GM06990 (cell line): ENCODE results near the gene SV2C.

ENCODE experiments used
- DNase-seq: peaks from one replicate; pipeline ENCODE4 v3.0.0-alpha.2; 2011; ENCODE audit not compliant: insufficient read length; ENCODE audit errors: extremely low read depth
- H3K27me3 ChIP-seq: replicated peaks from 2 replicates; pipeline ENCODE4 v1.6.0; 2011; ENCODE audit warnings: low read length; ENCODE audit not compliant: control insufficient read depth, insufficient read depth
- H3K36me3 ChIP-seq: 2 replicates; pipeline ENCODE4 v1.5.1; 2011; ENCODE audit warnings: low read length; ENCODE audit not compliant: control insufficient read depth, insufficient read depth
- H3K4me3 ChIP-seq: replicated peaks from 2 replicates; pipeline ENCODE4 v1.5.1; 2011; ENCODE audit warnings: low read depth, mild to moderate bottlenecking, control low read depth, low read length
- CTCF ChIP-seq: IDR thresholded peaks from 2 replicates; pipeline ENCODE4 v1.5.1; 2011; ENCODE audit warnings: low read length, control low read depth, mild to moderate bottlenecking, inconsistent platforms; ENCODE audit not compliant: insufficient read depth, poor library complexity, severe bottlenecking

Gene SV2C

DNA sequence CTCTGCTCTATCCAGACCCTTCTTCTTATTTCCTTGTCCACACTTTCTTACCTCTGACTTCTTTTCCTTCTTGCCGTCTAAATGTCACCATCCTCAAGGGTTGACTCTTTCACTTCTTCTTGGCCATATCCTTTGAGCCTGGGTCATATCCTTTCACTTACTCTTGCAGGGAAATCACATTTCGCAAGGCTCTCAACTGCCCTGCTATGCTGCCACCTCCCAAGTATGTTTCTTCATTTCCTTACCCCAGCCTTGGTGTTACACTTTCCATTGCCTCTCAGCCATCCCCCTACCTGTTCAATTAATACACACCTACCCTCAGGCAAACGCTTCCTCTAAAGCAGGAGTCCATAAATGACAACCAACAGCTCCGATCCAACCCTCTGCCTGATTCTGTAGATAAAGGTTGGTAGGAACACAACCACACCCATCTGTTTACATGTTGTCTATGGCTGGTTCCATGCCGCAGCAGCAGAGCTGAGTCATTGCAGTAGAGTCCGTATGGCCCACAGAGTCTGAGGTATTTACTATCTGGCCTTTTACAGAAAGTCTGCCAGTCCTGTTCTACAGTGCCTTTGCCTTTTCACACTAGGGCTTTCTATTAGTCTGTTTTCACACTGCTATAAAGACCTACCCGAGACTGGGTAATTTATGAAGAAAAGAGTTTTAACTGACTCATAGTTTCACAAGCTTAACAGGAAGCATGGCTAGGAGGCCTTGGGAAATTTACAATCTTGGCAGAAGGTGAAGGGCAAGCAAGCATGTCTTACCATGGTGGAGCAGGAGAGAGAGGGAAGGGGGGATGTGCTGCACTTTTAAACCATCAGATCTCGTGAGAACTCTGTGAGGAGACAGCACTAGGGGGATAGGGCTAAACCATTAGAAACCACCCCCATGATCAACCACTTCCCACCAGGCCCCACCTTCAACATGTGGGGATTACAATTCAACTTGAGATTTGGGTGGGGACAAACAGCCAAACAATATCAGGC, 97.9 kb downstream of the SV2C start:
- peak; percentile 66 for DNase-seq
- Histone ChIP-seq H3K27me3 (no peaks in the 10 kb centered on the region), H3K4me3 (no peak overlapping the region), H3K36me3 (no peaks in the 10 kb centered on the region)
- no peak for TF ChIP-seq CTCF

DNA sequence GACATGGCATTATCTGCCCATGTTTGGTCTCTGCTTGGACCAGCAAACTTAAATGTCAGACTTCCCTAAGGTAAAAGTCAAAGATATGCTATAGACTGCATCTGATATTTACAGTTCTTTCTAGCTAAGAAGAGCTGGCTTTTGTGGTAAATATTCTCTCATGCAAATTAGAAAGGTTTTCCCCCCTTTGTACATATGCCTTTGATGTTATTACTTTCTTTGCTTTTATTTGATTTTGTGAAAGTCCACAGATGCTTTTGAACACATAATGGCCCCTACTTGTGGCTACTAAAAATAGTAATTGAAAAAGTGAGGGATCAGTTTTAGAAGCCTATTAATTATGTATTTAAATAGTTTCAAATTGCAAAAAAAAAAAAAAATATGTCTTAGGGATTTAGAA, 104.2 kb downstream of the SV2C start:
- TF ChIP-seq CTCF: no peak

GRCh38 chr5:76190356-76190755, 107.2 kb downstream of the SV2C start:
- no peaks in the 10 kb centered on the region for H3K36me3 ChIP-seq
- no peak overlapping the region for H3K4me3 ChIP-seq
- no peak for TF ChIP-seq CTCF
- no peak for DNase-seq
- no peaks in the 10 kb centered on the region for H3K27me3 ChIP-seq

More for the DNA sequence above, 104.2 kb downstream of the SV2C start:
- no peak for DNase-seq
- Histone ChIP-seq H3K36me3 (no peaks in the 10 kb centered on the region), H3K4me3 (no peak overlapping the region), H3K27me3 (no peaks in the 10 kb centered on the region)

DNA sequence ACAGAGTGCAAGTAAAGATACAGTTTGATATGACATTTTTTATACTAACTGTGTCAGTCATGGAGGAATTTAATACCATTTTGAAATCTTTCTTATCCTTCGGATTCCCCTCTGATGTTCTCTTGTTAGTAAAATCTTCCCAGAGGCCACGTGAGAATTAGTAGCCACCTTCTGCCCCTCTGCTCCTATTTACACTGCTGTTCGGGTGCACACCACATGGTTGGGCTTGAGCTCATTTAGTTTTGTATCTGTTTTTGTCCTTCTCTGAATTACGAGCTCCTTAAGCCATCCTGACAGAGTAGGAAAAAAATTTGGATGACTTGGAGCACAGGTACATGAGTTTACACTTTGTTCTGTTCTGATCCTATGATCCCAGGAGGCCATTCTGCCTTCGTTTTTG, 109.7 kb downstream of the SV2C start:
- no peak overlapping the region for H3K4me3 ChIP-seq
- no peak for TF ChIP-seq CTCF
- no peaks in the 10 kb centered on the region for H3K27me3 ChIP-seq
- DNase-seq: no peak
- no peaks in the 10 kb centered on the region for H3K36me3 ChIP-seq

DNA sequence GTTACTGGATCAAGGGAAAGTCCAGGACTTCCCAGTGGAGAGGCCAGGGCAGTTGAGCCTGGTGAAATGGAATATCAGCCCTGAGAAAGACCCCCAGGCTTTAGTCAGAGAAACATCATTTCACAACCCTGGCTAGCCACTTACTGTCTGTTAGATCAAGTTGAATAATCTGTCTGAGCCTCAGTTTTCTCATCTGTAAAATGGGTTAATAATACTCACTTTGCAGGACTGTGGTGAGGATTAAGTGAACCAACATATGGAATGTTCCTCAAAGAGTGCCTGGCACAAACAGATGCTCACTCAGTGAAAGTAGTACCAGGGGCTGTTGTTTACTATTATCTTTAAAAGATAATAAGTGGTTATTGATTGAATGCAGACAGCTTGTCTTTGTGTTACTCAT, 110.5 kb downstream of the SV2C start:
- Histone ChIP-seq H3K27me3 (no peaks in the 10 kb centered on the region), H3K4me3 (no peak overlapping the region), H3K36me3 (no peaks in the 10 kb centered on the region)
- no peak for DNase-seq
- TF ChIP-seq CTCF: no peak

- Histone ChIP-seq H3K27me3 (no peaks in the 10 kb centered on the region), H3K4me3 (no peak overlapping the region), H3K36me3 (no peaks in the 10 kb centered on the region)
- no peak for TF ChIP-seq CTCF
- DNase-seq: no peak
Observed at GRCh38 chr5:76194340-76194739, 111.2 kb downstream of the SV2C start.
